Fibroblast of mammary gland (primary cell): Measurements from ENCODE around the gene ZCCHC17.

Experiments used
- DNase-seq: peaks from one replicate; pipeline ENCODE4 v3.0.0-alpha.2; 2010; ENCODE audit warnings: low read depth
- H3K4me3 ChIP-seq: 2 replicates; pipeline ENCODE4 v1.5.1; 2011; ENCODE audit warnings: low read depth, mild to moderate bottlenecking, low read length, moderate library complexity; ENCODE audit not compliant: control insufficient read depth
- TF ChIP-seq, protein P1 (sequence below): conservative IDR thresholded peaks from 2 replicates; pipeline ENCODE4 v1.5.1; 2011; ENCODE audit warnings: low read depth, low read length, inconsistent platforms; ENCODE audit not compliant: control insufficient read depth, insufficient read depth

ZCCHC17 gene

DNA sequence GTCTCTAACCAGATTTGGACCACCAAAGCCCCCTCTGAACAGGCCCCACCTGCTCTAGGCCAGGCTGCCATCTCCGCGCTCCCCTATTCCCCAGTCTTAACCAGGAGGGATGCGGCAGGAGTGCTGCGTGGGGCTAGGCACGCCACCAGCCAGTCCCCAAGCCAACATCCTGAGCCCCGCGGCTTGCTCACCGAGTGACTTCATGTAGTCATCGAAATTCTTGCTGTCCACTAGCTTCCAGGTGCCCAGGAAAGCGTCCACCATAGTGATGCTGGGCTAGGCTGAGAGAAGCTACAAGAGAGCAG, 75.9 kb downstream of the ZCCHC17 start:
- TF ChIP-seq, protein P1, sequence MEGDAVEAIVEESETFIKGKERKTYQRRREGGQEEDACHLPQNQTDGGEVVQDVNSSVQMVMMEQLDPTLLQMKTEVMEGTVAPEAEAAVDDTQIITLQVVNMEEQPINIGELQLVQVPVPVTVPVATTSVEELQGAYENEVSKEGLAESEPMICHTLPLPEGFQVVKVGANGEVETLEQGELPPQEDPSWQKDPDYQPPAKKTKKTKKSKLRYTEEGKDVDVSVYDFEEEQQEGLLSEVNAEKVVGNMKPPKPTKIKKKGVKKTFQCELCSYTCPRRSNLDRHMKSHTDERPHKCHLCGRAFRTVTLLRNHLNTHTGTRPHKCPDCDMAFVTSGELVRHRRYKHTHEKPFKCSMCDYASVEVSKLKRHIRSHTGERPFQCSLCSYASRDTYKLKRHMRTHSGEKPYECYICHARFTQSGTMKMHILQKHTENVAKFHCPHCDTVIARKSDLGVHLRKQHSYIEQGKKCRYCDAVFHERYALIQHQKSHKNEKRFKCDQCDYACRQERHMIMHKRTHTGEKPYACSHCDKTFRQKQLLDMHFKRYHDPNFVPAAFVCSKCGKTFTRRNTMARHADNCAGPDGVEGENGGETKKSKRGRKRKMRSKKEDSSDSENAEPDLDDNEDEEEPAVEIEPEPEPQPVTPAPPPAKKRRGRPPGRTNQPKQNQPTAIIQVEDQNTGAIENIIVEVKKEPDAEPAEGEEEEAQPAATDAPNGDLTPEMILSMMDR, result no peak
- no peak for DNase-seq
- H3K4me3 ChIP-seq, result peak overlapping the region; percentile 33

DNA sequence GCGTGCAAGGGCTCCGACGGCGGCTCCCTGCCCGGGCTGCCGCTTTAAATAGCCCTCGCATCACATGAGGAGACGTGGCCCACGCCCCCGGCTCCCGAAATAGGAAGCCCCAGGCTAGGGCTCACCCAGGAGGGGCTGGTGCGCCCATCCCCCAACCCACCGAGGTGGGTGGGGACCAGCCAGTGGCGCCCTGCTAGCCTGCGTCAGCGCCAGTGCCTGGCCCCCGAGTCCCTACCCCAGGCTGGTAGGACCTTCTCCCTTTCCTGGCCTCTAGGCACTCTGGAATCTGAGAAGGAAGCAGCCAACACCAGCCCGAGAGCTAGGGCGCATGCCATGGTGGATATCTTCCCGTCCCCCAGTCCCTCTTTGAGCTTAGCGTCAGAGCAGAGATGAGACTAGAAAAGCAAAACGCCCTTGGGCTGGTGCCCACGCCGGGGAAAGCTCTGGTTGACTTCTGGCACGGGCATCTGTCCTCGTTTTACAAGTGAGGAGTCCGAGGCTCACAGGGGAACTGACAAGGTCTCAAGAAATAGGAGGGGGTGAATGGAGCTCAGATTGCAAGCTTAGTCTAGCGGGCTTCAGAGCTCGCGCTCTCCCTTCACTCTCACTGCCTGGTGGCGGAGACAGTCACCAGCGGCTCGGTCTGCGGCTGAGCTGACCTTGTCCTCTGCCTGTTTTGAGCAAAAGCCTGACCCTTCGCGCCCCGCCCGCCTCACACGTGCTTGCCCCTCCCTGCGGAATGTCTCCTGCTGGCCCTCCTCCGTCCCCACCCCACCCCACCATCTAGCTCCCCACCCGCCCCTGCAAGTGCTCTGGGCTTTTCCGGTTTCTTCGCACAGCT, 76.4 kb downstream of the ZCCHC17 start, which contains the start of gene FABP3:
FABP3 (minus strand) TSS at position 21 of the 841 bp plus-strand sequence. CDS start 62 bp downstream, outside the sequence.
- peak; percentile 64 for DNase-seq
- H3K4me3 ChIP-seq, result peak within 1 kb of the TSS; percentile 33
- TF ChIP-seq, protein P1, result no peak

DNA sequence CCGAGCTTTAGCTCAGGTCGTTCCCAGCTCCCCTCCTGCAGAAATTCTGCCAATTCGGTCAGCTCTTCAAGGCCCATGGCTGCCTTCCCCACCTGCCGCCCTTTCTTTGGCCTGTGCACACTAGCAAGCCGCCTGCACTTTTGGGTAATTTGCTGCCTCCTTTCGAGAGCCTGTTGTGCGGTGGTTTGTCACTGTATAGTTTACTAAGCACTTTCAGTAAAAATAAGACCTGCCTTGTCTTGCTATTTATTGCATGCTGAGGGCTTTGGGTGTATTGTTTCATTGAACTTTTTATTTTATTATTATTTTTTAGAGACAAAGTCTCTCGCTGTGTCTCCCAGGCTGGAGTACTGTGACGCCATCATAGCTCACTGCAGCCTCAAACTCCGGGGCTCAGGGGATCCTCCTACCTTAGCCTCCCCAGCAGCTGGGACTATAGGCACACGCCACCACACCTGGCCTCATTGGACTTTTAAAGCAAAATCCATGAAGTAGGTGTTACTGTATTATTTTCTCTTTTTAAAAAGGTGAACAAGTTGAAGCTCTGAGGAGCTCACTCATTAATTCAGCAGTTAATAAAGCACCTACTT, 77.2 kb downstream of the ZCCHC17 start:
- H3K4me3 ChIP-seq, result no peak overlapping the region
- no peak for DNase-seq
- TF ChIP-seq, protein P1, result no peak

- peak; percentile 92 for DNase-seq
- TF ChIP-seq, protein P1, result no peak
- H3K4me3 ChIP-seq, result no peak overlapping the region
Observed at GRCh38 chr1:31374511-31375196, 77.8 kb downstream of the ZCCHC17 start.

- TF ChIP-seq, protein P1, result no peak
- H3K4me3 ChIP-seq, result no peak overlapping the region
- peak; percentile 99 for DNase-seq
Observed at GRCh38 chr1:31376375-31377134, 79.7 kb downstream of the ZCCHC17 start.

DNA sequence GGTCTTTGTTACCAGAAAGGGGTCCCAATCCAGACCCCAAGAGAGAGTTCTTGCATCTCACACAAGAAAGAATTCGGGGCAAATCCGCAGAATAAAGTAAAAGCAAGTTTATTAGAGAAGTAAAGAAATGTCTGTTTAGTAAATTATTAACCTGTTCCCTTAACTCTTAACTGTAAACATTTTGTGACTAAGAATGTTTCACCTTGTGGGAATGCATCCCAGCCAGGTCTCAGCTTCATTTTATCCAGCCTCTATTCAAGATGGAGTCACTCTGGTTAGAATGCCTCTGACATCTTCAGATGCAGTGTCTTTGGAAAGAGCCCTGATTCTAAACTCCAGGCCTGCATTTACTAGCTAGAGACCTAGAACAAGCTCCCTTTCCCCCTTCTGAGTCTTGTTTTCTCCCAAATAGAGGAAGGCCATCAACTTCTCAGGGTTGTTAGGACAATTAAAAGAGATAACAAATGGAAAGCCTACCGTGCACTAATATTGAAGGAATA, 80.6 kb downstream of the ZCCHC17 start:
- DNase-seq, result no peak
- H3K4me3 ChIP-seq, result no peak overlapping the region
- TF ChIP-seq, protein P1, result no peak
